ENCODE results near the gene PFKFB3.

The PFKFB3 gene

DNA sequence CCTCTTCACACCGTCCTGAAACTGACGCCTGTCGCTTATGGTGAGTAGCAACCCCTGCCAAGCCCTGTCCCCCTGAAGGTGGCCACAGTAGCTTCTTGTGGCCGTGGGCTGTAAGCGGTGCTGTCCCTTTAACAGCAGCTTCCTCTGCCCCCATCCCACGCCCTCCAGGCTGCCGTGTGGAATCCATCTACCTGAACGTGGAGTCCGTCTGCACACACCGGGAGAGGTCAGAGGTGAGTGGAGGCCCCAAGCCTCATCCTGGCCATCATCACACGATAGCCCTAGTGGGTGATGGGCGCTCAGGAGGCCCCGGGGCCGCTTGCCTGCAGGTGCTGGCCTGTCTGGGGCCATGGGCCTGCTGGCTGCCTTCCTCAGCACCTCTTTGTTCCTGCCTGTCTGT lies 21.2 kb downstream of the PFKFB3 start:
- TF ChIP-seq, protein P1, sequence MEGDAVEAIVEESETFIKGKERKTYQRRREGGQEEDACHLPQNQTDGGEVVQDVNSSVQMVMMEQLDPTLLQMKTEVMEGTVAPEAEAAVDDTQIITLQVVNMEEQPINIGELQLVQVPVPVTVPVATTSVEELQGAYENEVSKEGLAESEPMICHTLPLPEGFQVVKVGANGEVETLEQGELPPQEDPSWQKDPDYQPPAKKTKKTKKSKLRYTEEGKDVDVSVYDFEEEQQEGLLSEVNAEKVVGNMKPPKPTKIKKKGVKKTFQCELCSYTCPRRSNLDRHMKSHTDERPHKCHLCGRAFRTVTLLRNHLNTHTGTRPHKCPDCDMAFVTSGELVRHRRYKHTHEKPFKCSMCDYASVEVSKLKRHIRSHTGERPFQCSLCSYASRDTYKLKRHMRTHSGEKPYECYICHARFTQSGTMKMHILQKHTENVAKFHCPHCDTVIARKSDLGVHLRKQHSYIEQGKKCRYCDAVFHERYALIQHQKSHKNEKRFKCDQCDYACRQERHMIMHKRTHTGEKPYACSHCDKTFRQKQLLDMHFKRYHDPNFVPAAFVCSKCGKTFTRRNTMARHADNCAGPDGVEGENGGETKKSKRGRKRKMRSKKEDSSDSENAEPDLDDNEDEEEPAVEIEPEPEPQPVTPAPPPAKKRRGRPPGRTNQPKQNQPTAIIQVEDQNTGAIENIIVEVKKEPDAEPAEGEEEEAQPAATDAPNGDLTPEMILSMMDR (IDR thresholded peaks at IDR 0.05) = no peak

DNA sequence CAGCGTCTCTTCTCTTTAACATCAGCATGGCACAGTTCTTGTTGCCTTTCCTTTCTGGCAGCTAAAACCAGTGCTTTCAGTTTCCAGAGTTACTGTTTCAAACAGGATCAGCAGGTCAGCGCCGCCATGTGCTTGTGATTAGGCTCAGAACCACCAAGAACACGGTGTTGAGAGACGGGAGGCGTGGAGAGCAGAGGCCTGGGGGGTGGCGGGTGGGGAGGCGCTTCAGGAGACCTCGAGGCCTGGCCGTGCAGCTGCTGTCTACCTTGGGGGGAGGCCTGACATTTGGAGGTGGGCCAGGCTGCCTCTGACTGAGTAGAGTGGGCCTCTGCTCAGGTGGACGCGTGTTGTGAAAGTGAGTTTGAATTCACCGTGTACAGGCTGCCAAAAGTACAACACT lies 22.0 kb downstream of the PFKFB3 start:
- intact Hi-C loops (cut with DNase I; ENCODE audit: low total_unique reads) = no loop called here
- Histone ChIP-seq H3K4me1 (peaks cover 0 to 16% (median 4%) of the 10 kb centered on the region in 4 donors), H3K27ac (no peak overlapping the region), H3K27me3 (no peaks in the 10 kb centered on the region), H3K4me3 (no peak overlapping the region), H3K36me3 (peaks cover 94 to 100% (median 100%) of the 10 kb centered on the region in 3 donors), H3K9me3 (no peaks in the 10 kb centered on the region)
- DNase-seq = no peak
- TF ChIP-seq, protein P1 (IDR thresholded peaks at IDR 0.05) = no peak

More for the DNA sequence above, 21.2 kb downstream of the PFKFB3 start:
- no peak for DNase-seq
- intact Hi-C loops (cut with DNase I; ENCODE audit: low total_unique reads) = no loop called here
- Histone ChIP-seq H3K4me3 (no peak overlapping the region), H3K36me3 (peaks cover 94 to 100% (median 100%) of the 10 kb centered on the region in 3 donors), H3K4me1 (peaks cover 0 to 16% (median 4%) of the 10 kb centered on the region in 4 donors), H3K27ac (no peak overlapping the region), H3K27me3 (no peaks in the 10 kb centered on the region), H3K9me3 (no peaks in the 10 kb centered on the region)

DNA sequence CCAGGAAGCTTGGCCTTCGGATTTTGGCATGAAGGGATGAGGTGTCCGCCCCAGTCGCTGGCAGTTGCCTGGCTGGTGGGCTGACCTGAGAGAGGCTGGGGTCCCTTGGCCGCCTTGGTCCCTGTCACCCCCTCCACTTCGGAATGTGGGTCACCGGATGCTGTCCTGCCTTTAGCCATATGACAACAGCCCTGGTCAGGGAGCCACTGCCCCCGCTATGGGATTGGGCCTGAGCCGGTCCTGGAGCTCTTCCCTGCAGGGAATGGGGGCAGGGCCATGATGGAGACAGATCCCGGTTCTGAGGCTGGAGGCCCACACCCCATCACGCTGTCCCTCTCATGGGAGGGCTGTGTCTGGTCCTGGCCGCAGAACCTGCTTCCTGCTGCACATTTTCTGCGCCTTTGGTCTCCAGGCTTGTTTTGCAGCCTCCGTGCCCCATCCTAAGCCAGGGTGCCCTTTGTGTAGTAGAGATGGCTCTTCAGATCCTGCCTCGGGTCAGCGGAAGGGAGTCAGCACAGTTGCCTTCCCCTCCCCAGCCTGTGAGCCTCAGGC lies 22.6 kb downstream of the PFKFB3 start:
- DNase-seq = no peak
- no peaks in the 10 kb centered on the region for H3K27me3 ChIP-seq
- H3K4me3 ChIP-seq = no peak overlapping the region
- H3K4me1 ChIP-seq = peaks cover 0 to 16% (median 4%) of the 10 kb centered on the region in 4 donors
- no peak overlapping the region for H3K27ac ChIP-seq
- H3K36me3 ChIP-seq = peaks cover 93 to 100% (median 99%) of the 10 kb centered on the region in 3 donors
- TF ChIP-seq, protein P1 (IDR thresholded peaks at IDR 0.05) = no peak
- no peaks in the 10 kb centered on the region for H3K9me3 ChIP-seq
- intact Hi-C loops (cut with DNase I; ENCODE audit: low total_unique reads) = no loop called here

DNA sequence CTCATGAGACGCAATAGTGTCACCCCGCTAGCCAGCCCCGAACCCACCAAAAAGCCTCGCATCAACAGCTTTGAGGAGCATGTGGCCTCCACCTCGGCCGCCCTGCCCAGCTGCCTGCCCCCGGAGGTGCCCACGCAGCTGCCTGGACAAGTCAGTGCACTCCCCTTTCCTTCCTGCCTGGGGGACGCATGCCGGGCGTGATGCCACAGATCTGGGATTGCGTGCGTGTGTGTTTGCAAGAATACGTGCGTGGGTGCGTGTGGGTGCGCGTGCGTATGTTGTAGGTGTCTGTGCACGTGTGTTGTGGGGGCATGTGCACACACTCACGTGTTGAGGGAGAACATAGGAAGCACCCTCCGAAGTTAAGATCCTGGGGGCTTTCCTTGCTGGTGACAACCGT lies 23.5 kb downstream of the PFKFB3 start:
- H3K9me3 ChIP-seq = no peaks in the 10 kb centered on the region
- intact Hi-C loops (cut with DNase I; ENCODE audit: low total_unique reads) = no loop called here
- no peak overlapping the region for H3K4me3 ChIP-seq
- H3K4me1 ChIP-seq = peaks cover 0 to 16% (median 4%) of the 10 kb centered on the region in 4 donors
- no peaks in the 10 kb centered on the region for H3K27me3 ChIP-seq
- no peak for DNase-seq
- H3K27ac ChIP-seq = no peak overlapping the region
- TF ChIP-seq, protein P1 (IDR thresholded peaks at IDR 0.05) = no peak
- peaks cover 91 to 99% (median 98%) of the 10 kb centered on the region in 3 donors for H3K36me3 ChIP-seq

DNA sequence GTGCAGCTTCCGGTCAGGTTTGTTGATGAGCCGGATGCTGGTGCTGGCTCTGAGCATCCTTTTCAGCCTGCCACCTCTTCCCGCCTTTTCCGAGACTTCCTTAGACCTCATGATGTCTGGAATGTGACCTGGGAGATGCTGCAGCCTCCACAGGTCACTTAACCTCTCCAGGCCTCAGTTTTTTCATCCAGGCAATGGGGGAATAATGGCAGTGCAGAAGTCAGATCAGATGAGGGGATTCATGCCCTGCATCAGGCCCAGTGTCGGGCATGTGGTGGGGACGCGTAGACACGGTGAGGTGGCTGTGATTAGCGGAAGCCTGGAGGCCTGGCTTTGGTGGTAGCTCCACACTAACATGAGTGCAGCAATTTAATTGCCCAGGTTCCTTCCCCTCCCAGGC lies 24.6 kb downstream of the PFKFB3 start:
- Histone ChIP-seq H3K27ac (peak overlapping the region in 1 of 2 donors; percentile 22), H3K4me1 (peaks cover 0 to 12% (median 4%) of the 10 kb centered on the region in 4 donors), H3K36me3 (peaks cover 91 to 99% (median 98%) of the 10 kb centered on the region in 3 donors), H3K9me3 (no peaks in the 10 kb centered on the region), H3K4me3 (no peak overlapping the region), H3K27me3 (no peaks in the 10 kb centered on the region)
- intact Hi-C loops (cut with DNase I; ENCODE audit: low total_unique reads) = no loop called here
- DNase-seq = no peak
- TF ChIP-seq, protein P1 (IDR thresholded peaks at IDR 0.05) = no peak

All from tibial artery (tissue), 4 donors.